ENCODE data around the gene SLC4A7.

The SLC4A7 gene

DNA sequence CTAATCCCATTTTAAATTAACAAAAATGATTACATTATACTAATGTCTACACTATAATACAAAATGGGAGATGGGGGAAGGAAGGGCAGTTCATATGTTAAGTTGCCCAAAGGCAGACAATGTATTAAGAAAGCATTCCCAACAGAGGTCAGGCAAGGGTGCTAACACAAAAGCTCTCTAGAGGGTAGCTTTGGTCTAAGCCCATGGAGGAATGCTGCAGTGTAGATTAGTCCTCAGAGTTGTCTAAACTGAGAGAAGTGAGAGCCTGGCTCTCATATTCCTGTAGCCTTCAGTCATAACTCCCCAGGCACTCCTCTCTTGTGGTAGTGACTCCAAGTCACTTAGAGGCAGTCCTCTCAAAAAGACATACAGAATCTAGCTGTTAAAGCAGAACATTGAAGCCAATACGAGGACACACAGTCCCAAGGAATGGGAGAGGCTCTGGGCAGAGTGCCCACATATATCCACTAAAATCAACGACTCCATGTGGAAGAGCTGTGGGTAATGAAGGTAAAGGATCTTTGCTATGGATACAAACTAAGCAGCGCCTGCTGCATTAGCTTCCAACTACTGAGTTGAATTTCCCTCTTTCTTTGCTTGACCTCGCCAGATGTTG lies 129.5 kb downstream of the SLC4A7 start:
- TF ChIP-seq SETDB1 (IDR thresholded peaks at IDR 0.05; ENCODE audit: insufficient read length, low read length) (no peak), ZBTB20 (tag by site-specific recombination; IDR thresholded peaks at IDR 0.05) (no peak), ZNF366 (tag by site-specific recombination; conservative IDR thresholded peaks at IDR 0.05) (no peak), ZNF354C (tag by site-specific recombination; IDR thresholded peaks at IDR 0.05; ENCODE audit: borderline replicate concordance, low read depth) (no peak), ZFHX2 (tag by site-specific recombination; conservative IDR thresholded peaks at IDR 0.05) (no peak), ZFP3 (tag by site-specific recombination; IDR thresholded peaks at IDR 0.05; ENCODE audit: low read depth) (no peak), MYNN (tag by site-specific recombination; IDR thresholded peaks at IDR 0.05; ENCODE audit: borderline replicate concordance) (no peak), EGR2 (tag by site-specific recombination; IDR thresholded peaks at IDR 0.05; ENCODE audit: low read depth) (no peak), ZNF580 (tag by site-specific recombination; IDR thresholded peaks at IDR 0.05) (no peak), ZNF610 (tag by site-specific recombination; IDR thresholded peaks at IDR 0.05; ENCODE audit: borderline replicate concordance) (no peak), KLF9 (tag by site-specific recombination; IDR thresholded peaks at IDR 0.05; ENCODE audit: low read depth) (no peak)
- TF ChIP-seq, protein P1, sequence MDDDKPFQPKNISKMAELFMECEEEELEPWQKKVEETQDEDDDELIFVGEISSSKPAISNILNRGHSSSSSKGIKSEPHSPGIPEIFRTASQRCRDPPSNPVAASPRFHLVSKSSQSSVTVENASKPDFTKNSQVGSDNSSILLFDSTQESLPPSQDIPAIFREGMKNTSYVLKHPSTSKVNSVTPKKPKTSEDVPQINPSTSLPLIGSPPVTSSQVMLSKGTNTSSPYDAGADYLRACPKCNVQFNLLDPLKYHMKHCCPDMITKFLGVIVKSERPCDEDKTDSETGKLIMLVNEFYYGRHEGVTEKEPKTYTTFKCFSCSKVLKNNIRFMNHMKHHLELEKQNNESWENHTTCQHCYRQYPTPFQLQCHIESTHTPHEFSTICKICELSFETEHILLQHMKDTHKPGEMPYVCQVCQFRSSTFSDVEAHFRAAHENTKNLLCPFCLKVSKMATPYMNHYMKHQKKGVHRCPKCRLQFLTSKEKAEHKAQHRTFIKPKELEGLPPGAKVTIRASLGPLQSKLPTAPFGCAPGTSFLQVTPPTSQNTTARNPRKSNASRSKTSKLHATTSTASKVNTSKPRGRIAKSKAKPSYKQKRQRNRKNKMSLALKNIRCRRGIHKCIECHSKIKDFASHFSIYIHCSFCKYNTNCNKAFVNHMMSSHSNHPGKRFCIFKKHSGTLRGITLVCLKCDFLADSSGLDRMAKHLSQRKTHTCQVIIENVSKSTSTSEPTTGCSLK (tag by site-specific recombination; IDR thresholded peaks at IDR 0.05) = no peak
- TF ChIP-seq, protein P2, sequence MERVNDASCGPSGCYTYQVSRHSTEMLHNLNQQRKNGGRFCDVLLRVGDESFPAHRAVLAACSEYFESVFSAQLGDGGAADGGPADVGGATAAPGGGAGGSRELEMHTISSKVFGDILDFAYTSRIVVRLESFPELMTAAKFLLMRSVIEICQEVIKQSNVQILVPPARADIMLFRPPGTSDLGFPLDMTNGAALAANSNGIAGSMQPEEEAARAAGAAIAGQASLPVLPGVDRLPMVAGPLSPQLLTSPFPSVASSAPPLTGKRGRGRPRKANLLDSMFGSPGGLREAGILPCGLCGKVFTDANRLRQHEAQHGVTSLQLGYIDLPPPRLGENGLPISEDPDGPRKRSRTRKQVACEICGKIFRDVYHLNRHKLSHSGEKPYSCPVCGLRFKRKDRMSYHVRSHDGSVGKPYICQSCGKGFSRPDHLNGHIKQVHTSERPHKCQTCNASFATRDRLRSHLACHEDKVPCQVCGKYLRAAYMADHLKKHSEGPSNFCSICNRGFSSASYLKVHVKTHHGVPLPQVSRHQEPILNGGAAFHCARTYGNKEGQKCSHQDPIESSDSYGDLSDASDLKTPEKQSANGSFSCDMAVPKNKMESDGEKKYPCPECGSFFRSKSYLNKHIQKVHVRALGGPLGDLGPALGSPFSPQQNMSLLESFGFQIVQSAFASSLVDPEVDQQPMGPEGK (tag by site-specific recombination; IDR thresholded peaks at IDR 0.05) = no peak
- TF ChIP-seq, protein P3, sequence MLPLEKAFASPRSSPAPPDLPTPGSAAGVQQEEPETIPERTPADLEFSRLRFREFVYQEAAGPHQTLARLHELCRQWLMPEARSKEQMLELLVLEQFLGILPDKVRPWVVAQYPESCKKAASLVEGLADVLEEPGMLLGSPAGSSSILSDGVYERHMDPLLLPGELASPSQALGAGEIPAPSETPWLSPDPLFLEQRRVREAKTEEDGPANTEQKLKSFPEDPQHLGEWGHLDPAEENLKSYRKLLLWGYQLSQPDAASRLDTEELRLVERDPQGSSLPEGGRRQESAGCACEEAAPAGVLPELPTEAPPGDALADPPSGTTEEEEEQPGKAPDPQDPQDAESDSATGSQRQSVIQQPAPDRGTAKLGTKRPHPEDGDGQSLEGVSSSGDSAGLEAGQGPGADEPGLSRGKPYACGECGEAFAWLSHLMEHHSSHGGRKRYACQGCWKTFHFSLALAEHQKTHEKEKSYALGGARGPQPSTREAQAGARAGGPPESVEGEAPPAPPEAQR (tag by site-specific recombination; IDR thresholded peaks at IDR 0.05) = no peak
- POLR2A ChIA-PET = no interaction called here
- Histone ChIP-seq H3K4me3 (ENCODE audit: low read depth, low read length) (no peak overlapping the region), H3K27ac (ENCODE audit: extremely low read depth, low read depth, low read length) (no peak overlapping the region), H3K4me1 (ENCODE audit: control insufficient read depth, insufficient read depth, low read length) (no peaks in the 10 kb centered on the region; the same call in 1 of the 2 replicates), H3K9me3 (ENCODE audit: control insufficient read depth, insufficient read depth, low read depth, low read length) (no peaks in the 10 kb centered on the region), H3K36me3 (ENCODE audit: control insufficient read depth in 2 of 2, insufficient read depth in 1 of 2, low read length in 2 of 2) (no peaks in the 10 kb centered on the region)
- CTCF ChIA-PET = interaction anchor here (0.7 to 1.5 kb wide), 3 partner anchors 8 to 117 kb away, joined by 3 to 7 read pairs (median 3); no protein-coding TSS in a partner anchor

DNA sequence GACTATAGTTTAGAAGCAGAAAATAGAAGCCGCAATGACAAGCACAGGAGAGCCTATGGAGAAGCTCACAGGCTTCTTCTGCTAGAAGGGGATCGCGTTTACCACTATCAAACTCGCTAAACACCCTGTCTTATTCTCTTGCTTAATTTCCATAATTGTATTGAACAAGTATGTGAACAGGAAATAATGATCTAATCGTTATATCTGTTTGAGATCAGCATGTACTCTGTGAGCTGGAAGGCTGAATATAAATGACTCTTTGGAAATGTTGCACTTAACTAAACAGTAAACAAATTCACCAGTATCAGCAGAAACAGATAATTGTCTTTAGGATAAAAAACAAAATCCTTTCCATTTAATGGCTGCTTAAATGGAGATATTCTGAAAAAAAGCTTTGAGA lies 130.0 kb downstream of the SLC4A7 start:
- H3K4me1 ChIP-seq (ENCODE audit: control insufficient read depth, insufficient read depth, low read length) = no peaks in the 10 kb centered on the region; the same call in 1 of the 2 replicates
- H3K4me3 ChIP-seq (ENCODE audit: low read depth, low read length) = no peak overlapping the region
- H3K27ac ChIP-seq (ENCODE audit: extremely low read depth, low read depth, low read length) = no peak overlapping the region
- CTCF ChIA-PET = interaction anchor here (0.9 to 1.5 kb wide), 2 partner anchors 113 to 118 kb away, joined by 3 to 7 read pairs; no protein-coding TSS in a partner anchor
- H3K36me3 ChIP-seq (ENCODE audit: control insufficient read depth in 2 of 2, insufficient read depth in 1 of 2, low read length in 2 of 2) = no peaks in the 10 kb centered on the region
- H3K9me3 ChIP-seq (ENCODE audit: control insufficient read depth, insufficient read depth, low read depth, low read length) = no peaks in the 10 kb centered on the region
- POLR2A ChIA-PET = no interaction called here
- TF ChIP-seq ZBTB21 (tag by site-specific recombination; IDR thresholded peaks at IDR 0.05) (no peak), ZNF580 (tag by site-specific recombination; IDR thresholded peaks at IDR 0.05) (no peak), HOXA7 (CRISPR knock-in tag; IDR thresholded peaks at IDR 0.05; ENCODE audit: borderline replicate concordance) (no peak), ZNF624 (tag by site-specific recombination; IDR thresholded peaks at IDR 0.05) (no peak), ZNF24 (tag by site-specific recombination; IDR thresholded peaks at IDR 0.05) (no peak), ZSCAN5A (tag by site-specific recombination; IDR thresholded peaks at IDR 0.05) (no peak), ZNF677 (tag by site-specific recombination; IDR thresholded peaks at IDR 0.05) (no peak), ZBTB20 (tag by site-specific recombination; IDR thresholded peaks at IDR 0.05) (no peak), ZNF155 (tag by site-specific recombination; IDR thresholded peaks at IDR 0.05) (no peak), GFI1B (tag by site-specific recombination; IDR thresholded peaks at IDR 0.05) (no peak)
- TF ChIP-seq, protein P1 (tag by site-specific recombination; IDR thresholded peaks at IDR 0.05) = no peak
